ENCODE measurements around the gene TEX36. TPM values are rescaled to one million over a fixed set of nuclear protein-coding genes. Genes with fewer than 3 reads are reported as not detected.

Gene TEX36
- total and polyA plus RNA-seq, 4 donors: 0.40 to 0.77 TPM; not detected in 2

DNA sequence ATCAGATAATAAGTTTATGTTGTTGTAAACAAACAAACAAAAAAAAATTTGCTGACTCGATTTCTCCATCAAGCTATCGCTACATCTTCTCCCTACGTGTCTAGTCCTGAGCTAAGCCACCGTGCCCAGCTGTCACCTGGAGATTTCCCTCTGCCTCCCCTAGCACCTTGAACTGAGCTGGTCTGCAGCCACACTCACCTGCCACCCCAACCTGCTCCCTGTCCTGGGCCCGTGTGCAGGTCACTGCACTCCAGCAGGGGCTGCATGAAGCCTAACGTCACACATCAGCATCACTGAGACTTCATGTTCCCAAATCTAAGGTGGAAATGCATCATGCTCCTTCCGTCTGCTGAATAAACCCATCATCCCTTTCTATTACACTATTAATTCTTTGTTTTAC is 44.4 kb downstream of the TEX36 start:
- Histone ChIP-seq H3K27me3 (ENCODE audit: control insufficient read depth, insufficient read depth, low read length) (peaks cover 3% of the 10 kb centered on the region), H3K4me3 (ENCODE audit: low read depth, low read length) (no peak overlapping the region), H3K9me3 (ENCODE audit: control insufficient read depth, insufficient read depth, low read length) (no peaks in the 10 kb centered on the region), H3K36me3 (ENCODE audit: control insufficient read depth, insufficient read depth, low read length) (no peaks in the 10 kb centered on the region), H3K27ac (ENCODE audit: low read depth, low read length) (no peak overlapping the region), H3K4me1 (ENCODE audit: control insufficient read depth, insufficient read depth, low read length) (no peaks in the 10 kb centered on the region)
- DNase-seq (ENCODE audit: low read depth in 4 of 6, low spot score in 6 of 6): no peak
- whole genome bisulfite sequencing (ENCODE audit: insufficient coverage): 76% methylated on average over 6 of the region's 7 CpGs

DNA sequence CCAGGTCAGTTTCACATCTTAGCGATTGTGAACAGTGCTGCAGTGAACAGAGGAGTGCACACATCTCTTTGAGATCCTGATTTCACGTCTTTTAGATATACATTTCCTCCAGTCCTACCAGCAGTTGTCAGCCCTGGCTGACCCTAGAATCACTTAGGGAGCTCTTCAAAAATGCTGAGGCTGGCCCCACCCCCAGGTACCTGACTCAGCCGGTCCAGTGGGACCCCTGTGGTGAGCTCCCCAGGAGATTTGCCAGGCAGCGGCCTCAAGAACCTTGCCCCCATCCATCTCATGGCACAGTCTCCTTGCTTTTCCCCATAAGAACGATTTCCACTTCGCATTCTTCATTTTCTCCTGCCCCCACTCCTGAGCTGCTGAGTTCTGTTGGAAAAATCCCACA is 45.5 kb downstream of the TEX36 start:
- 75% methylated on average over 6 of the region's 6 CpGs for WGBS (ENCODE audit: insufficient coverage)
- peaks cover 3% of the 10 kb centered on the region for H3K27me3 ChIP-seq (ENCODE audit: control insufficient read depth, insufficient read depth, low read length)
- H3K4me3 ChIP-seq (ENCODE audit: low read depth, low read length): no peak overlapping the region
- no peaks in the 10 kb centered on the region for H3K36me3 ChIP-seq (ENCODE audit: control insufficient read depth, insufficient read depth, low read length)
- no peaks in the 10 kb centered on the region for H3K4me1 ChIP-seq (ENCODE audit: control insufficient read depth, insufficient read depth, low read length)
- H3K27ac ChIP-seq (ENCODE audit: low read depth, low read length): no peak overlapping the region
- H3K9me3 ChIP-seq (ENCODE audit: control insufficient read depth, insufficient read depth, low read length): no peaks in the 10 kb centered on the region
- no peak for DNase-seq (ENCODE audit: low read depth in 4 of 6, low spot score in 6 of 6)

DNA sequence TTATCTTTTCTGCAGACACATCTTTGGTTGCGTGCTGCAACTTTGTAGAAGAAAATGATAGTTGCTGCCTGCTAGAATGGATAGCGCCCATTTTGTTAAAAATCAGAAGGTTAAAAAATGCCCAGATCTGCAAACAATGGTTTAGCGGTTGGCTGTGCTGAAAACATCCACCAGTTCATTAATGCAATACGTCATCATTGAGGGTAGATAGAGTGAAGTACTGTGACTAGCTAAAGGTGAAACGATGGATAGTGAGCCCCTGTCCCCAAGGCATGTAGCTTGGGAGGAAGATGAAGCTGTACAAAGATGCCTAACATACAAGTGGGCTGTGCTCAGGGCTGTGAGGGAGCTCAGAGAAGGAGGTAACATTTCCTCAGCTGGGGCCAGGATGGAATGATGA is 48.4 kb downstream of the TEX36 start:
- peaks cover 3% of the 10 kb centered on the region for H3K27me3 ChIP-seq (ENCODE audit: control insufficient read depth, insufficient read depth, low read length)
- no peak for DNase-seq (ENCODE audit: low read depth in 4 of 6, low spot score in 6 of 6)
- WGBS (ENCODE audit: insufficient coverage): 98% methylated on average over 3 of the region's 5 CpGs
- H3K4me3 ChIP-seq (ENCODE audit: low read depth, low read length): no peak overlapping the region
- no peaks in the 10 kb centered on the region for H3K9me3 ChIP-seq (ENCODE audit: control insufficient read depth, insufficient read depth, low read length)
- no peaks in the 10 kb centered on the region for H3K36me3 ChIP-seq (ENCODE audit: control insufficient read depth, insufficient read depth, low read length)
- no peak overlapping the region for H3K27ac ChIP-seq (ENCODE audit: low read depth, low read length)
- peaks cover 5% of the 10 kb centered on the region for H3K4me1 ChIP-seq (ENCODE audit: control insufficient read depth, insufficient read depth, low read length)

DNA sequence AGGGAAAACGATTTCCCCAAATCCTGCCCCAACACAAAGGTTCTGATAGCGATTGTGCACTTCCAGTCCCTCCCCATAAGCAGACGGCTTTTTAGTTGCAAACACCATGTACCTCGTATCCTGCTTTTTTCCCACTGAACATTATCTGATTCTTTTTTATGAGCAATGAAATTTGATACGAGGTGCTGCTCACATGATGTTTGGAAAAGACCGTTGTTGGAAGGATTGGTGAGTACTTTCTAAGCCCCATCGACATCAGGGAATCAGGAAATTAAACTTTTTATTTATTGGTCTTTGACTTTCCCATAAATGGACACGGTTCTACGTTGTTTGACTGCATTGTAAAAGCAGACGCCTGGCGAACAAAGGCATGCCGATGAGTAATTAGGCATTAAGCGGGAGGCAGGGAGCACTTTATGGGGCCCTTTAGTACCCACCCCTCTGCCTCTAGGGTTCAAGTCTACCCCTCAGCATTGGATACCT is 49.4 kb downstream of the TEX36 start:
- Histone ChIP-seq H3K4me1 (ENCODE audit: control insufficient read depth, insufficient read depth, low read length) (peaks cover 5% of the 10 kb centered on the region), H3K36me3 (ENCODE audit: control insufficient read depth, insufficient read depth, low read length) (no peaks in the 10 kb centered on the region), H3K9me3 (ENCODE audit: control insufficient read depth, insufficient read depth, low read length) (no peaks in the 10 kb centered on the region), H3K27me3 (ENCODE audit: control insufficient read depth, insufficient read depth, low read length) (peaks cover 3% of the 10 kb centered on the region), H3K27ac (ENCODE audit: low read depth, low read length) (no peak overlapping the region), H3K4me3 (ENCODE audit: low read depth, low read length) (no peak overlapping the region)
- 24% methylated on average over 5 of the region's 13 CpGs for WGBS (ENCODE audit: insufficient coverage)
- no peak for DNase-seq (ENCODE audit: low read depth in 4 of 6, low spot score in 6 of 6)

DNA sequence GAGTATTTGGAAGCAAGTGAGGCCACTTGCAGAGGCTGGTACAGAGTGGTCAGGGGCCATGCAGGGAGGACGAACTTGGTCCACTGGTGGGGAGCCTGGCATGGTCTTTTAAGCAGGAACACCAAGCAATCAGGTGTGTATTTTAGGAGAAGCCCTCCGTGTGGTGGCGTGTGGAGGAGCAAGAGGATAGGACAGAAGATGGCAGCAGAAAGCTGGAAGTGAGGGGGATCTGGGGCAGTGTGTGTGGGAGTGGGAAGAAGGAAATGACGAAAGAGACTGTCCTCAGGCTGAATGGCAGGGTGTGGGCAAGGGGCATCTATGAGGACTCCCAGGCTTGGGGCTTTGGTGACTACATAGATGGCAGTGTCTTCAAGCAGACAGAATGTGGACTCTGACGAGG is 51.2 kb downstream of the TEX36 start:
- no peaks in the 10 kb centered on the region for H3K36me3 ChIP-seq (ENCODE audit: control insufficient read depth, insufficient read depth, low read length)
- WGBS (ENCODE audit: insufficient coverage): 80% methylated on average over 5 of the region's 5 CpGs
- DNase-seq (ENCODE audit: low read depth in 4 of 6, low spot score in 6 of 6): no peak
- peaks cover 3% of the 10 kb centered on the region for H3K27me3 ChIP-seq (ENCODE audit: control insufficient read depth, insufficient read depth, low read length)
- H3K27ac ChIP-seq (ENCODE audit: low read depth, low read length): no peak overlapping the region
- peaks cover 5% of the 10 kb centered on the region for H3K4me1 ChIP-seq (ENCODE audit: control insufficient read depth, insufficient read depth, low read length)
- H3K4me3 ChIP-seq (ENCODE audit: low read depth, low read length): no peak overlapping the region
- no peaks in the 10 kb centered on the region for H3K9me3 ChIP-seq (ENCODE audit: control insufficient read depth, insufficient read depth, low read length)

DNA sequence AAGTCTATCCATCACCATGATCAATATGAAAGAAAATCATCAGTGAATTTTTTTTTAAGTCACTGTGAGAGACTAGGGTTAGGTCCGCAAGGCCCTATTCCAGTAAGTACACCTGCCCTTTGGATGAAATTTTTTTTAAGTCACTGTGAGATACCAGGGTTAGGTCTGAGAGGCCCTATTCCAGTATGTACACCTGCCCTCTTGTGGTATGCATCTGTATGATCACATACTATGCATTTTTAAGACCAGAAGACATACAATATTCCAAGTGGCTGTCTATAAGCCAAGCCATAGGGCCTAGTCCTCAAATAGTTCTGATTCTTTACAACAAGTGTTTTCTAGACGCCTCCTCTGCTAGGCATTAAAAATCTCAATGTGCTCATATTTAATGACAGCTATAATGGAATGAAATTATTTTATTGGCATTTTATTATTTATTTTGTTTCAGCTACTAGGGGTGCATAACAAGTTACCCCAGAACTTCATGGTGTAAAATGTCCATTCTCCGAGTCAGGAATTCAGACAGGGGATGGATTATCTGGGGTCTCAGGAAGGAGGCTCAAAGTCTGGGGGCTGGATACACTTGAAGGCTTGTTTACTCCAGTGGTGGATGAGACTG is 53.1 kb downstream of the TEX36 start:
- DNase-seq (ENCODE audit: low read depth in 4 of 6, low spot score in 6 of 6): peak in 2 of 6 donors; percentile 61 to 93
- Histone ChIP-seq H3K9me3 (ENCODE audit: control insufficient read depth, insufficient read depth, low read length) (no peaks in the 10 kb centered on the region), H3K27me3 (ENCODE audit: control insufficient read depth, insufficient read depth, low read length) (peaks cover 3% of the 10 kb centered on the region), H3K36me3 (ENCODE audit: control insufficient read depth, insufficient read depth, low read length) (no peaks in the 10 kb centered on the region), H3K4me1 (ENCODE audit: control insufficient read depth, insufficient read depth, low read length) (peaks cover 5% of the 10 kb centered on the region), H3K27ac (ENCODE audit: low read depth, low read length) (no peak overlapping the region), H3K4me3 (ENCODE audit: low read depth, low read length) (no peak overlapping the region)
- no CpG with 5 or more reads among the region's 3 CpGs for WGBS (ENCODE audit: insufficient coverage)

DNA sequence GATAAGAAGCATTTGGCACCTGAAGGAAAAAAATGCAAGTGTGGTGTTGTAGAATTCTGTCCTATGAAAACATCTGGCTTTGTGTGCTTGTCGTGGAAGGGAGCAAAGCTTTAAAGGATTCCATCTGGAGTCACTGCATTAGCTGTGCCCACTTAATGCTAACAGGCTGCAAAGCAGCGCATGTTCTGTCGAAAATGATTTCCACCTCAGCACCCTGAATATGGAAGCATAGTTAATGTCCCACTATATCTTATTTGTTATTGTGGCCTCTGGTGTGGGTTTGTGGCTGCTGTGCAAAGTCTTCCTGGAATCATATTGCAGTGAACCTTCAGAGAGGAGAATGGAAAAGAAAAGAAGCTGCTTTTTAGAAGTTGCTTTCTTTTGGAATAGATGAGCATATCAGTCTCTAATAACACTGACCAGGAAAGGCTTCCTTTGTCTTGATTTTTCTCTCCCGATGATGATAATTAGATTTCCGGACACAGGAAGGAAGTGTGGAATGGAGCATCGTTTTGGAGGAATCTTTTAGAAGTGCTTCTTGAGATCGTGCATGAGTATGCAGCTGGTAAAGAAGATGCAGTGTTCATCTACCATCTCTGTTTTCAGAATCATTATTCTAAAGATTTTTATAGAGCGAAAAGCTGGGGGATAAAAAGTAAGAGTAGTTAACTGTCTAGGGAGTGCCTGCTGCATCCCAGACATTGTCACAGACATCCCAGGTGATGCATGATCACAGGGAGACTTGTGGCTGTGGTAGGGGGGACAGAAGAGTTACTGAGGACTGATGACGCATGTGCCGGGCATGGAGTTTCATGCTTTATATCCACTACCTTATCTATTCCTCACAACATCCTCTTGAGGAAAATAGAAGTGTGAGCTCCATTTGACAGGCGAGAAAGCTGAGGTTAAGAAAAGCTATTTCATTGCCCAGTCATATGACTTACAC is 54.6 kb downstream of the TEX36 start:
- Histone ChIP-seq H3K36me3 (ENCODE audit: control insufficient read depth, insufficient read depth, low read length) (no peaks in the 10 kb centered on the region), H3K9me3 (ENCODE audit: control insufficient read depth, insufficient read depth, low read length) (no peaks in the 10 kb centered on the region), H3K27me3 (ENCODE audit: control insufficient read depth, insufficient read depth, low read length) (no peaks in the 10 kb centered on the region), H3K4me1 (ENCODE audit: control insufficient read depth, insufficient read depth, low read length) (peaks cover 5% of the 10 kb centered on the region), H3K27ac (ENCODE audit: low read depth, low read length) (no peak overlapping the region), H3K4me3 (ENCODE audit: low read depth, low read length) (no peak overlapping the region)
- WGBS (ENCODE audit: insufficient coverage): 100% methylated on average over 1 of the region's 11 CpGs
- peak in 1 of 6 donors; percentile 52 for DNase-seq (ENCODE audit: low read depth in 4 of 6, low spot score in 6 of 6)

DNA sequence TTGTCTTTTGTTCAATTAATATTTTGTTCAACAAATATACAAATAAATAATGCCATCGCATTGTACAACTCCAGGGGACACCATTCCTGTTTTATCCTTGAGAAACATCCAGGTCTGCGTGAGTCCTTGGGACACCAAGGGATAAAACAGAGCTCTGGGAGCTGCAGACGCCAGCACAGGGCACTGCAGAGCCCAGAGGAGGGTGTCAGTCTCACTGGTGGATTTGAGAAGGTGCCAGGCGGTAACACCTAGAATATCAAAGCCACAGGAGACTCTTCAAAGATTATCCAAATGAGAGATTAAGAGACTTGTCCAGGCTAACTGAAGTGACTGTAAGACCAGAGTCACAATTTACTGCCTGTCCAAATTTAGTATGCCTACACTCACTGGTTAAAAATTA is 55.3 kb downstream of the TEX36 start:
- DNase-seq (ENCODE audit: low read depth in 4 of 6, low spot score in 6 of 6): no peak
- Histone ChIP-seq H3K4me1 (ENCODE audit: control insufficient read depth, insufficient read depth, low read length) (peaks cover 5% of the 10 kb centered on the region), H3K36me3 (ENCODE audit: control insufficient read depth, insufficient read depth, low read length) (no peaks in the 10 kb centered on the region), H3K27me3 (ENCODE audit: control insufficient read depth, insufficient read depth, low read length) (no peaks in the 10 kb centered on the region), H3K9me3 (ENCODE audit: control insufficient read depth, insufficient read depth, low read length) (no peaks in the 10 kb centered on the region), H3K4me3 (ENCODE audit: low read depth, low read length) (no peak overlapping the region), H3K27ac (ENCODE audit: low read depth, low read length) (no peak overlapping the region)
- 75% methylated on average over 3 of the region's 4 CpGs for WGBS (ENCODE audit: insufficient coverage)

DNA sequence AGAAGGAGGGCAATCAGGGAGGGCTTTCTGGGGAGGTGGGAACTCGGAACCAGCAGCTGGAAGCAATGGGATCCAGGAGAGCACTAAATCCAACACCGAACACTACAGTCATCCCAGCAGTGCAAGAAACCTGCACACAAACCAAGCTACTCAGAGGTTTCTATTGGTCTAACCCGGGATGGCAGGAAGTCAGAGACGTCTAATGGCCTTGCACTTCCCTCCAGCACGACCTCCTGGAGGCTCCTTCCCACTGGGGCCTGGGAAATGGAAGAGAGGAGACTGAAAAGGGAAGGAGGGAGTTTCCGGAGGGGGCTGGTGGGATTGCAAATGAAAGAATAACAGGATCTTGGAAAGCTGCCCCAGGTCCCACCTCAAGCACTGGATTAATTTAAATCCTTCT is 56.3 kb downstream of the TEX36 start:
- no peak overlapping the region for H3K27ac ChIP-seq (ENCODE audit: low read depth, low read length)
- peaks cover 5% of the 10 kb centered on the region for H3K4me1 ChIP-seq (ENCODE audit: control insufficient read depth, insufficient read depth, low read length)
- DNase-seq (ENCODE audit: low read depth in 4 of 6, low spot score in 6 of 6): no peak

More for the DNA sequence above, 56.3 kb downstream of the TEX36 start:
- Histone ChIP-seq H3K27me3 (ENCODE audit: control insufficient read depth, insufficient read depth, low read length) (no peaks in the 10 kb centered on the region), H3K36me3 (ENCODE audit: control insufficient read depth, insufficient read depth, low read length) (no peaks in the 10 kb centered on the region), H3K4me3 (ENCODE audit: low read depth, low read length) (no peak overlapping the region), H3K9me3 (ENCODE audit: control insufficient read depth, insufficient read depth, low read length) (no peaks in the 10 kb centered on the region)
- no CpG with 5 or more reads among the region's 6 CpGs for WGBS (ENCODE audit: insufficient coverage)
